GM19468 (cell line): ENCODE results near the gene C16orf54.
"Not testable (repeated sequence)": the region's sequence is repeated elsewhere in the genome, so short reads cannot be mapped to it uniquely, and the experiment has no call there.

ENCODE experiments used
- ATAC-seq: cut with Tn5 transposase; IDR thresholded peaks from one replicate; pipeline ENCODE4 v1.9.1; 2021; ENCODE audit warnings: mild to moderate bottlenecking, moderate library complexity, moderate number of reproducible peaks; ENCODE audit not compliant: unreplicated experiment; ENCODE audit errors: extremely low read depth

The C16orf54 gene

GRCh38 chr16:29770250-29770929, 24.6 kb upstream of the C16orf54 start:
- ATAC-seq: no peak

DNA sequence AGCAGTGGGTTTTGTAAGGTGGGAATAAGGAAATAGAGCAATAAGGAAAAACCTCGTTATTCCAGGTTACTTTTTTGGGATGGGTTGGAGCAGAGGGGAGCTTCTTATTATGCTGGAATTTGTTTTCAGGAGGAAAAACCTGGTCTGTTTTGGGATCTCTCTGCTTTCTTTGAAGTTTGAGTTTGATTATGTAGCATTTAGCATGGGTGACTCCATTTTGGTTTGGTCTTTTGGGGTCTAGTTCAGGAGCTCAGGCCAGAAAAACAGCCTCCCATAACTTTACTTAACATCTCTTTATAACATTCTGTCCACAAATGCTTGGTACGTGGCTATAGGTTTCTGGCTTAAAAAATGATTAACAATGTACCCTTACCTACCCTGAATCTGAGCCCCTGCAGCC, 23.7 kb upstream of the C16orf54 start:
- ATAC-seq: no peak

- no peak for ATAC-seq
These were observed 21.3 kb upstream of the C16orf54 start for GRCh38 chr16:29767062-29767461.

GRCh38 chr16:29766571-29766970, 20.8 kb upstream of the C16orf54 start:
- no peak for ATAC-seq

DNA sequence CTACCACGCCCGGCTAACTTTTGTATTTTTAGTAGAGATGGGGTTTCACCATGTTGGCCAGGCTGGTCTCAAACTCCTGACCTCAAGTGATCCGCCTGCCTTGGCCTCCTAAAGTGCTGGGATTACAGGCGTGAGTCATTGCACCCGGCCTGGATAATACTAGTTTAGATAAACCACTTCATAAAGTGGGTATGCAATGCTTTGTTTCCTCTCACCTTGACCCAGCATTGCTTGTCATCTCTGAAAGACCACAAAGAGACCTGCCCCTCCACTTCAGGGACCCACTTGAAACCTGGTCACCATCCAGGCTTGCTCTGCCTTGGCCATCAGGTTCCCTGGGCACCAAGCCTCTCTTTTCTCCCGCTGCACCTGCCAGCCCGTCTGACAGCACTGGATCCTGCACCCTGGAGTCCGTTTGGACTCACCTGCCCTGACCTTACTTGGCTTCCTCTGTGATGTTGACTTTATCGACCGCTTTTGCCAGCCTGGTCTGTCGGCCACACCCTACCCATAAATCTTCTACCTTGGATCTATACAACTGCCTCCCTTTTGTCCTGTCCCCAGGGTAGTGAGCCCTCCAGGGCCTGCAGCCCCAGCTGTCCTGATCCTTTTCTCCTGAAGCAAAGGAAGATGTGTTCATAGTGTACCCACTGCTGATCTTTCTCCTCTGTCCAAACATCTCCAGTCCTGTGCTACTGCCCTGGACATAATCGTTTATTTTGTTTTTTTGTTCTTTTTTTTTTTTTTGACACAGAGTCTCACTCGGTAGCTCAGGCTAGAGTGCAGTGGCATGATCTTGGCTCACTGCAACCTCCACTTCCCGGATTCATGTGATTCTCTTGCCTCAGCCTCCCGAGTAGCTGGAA, 19.6 kb upstream of the C16orf54 start:
- no peak for ATAC-seq

- ATAC-seq: no peak
These were observed 17.5 kb upstream of the C16orf54 start for GRCh38 chr16:29763326-29763725.

DNA sequence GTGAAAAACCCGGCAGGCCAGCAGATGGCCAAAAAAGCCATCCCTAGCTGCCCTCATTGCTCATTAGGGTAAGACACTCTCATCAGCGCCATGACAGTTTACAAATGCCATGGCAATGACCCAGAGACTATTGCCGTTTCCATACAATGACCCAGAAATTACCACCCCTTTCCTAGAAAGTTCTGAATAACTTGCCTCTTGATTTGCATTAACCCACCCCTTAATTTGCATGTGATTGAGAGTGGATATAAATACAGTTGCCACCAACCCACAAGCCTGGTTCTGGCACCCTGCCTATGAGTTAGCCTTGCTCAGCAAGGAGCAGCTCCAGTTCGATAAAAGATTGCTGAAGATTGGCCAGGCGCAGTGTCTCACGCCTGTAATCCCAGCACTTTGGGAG, 16.1 kb upstream of the C16orf54 start:
- ATAC-seq: no peak

DNA sequence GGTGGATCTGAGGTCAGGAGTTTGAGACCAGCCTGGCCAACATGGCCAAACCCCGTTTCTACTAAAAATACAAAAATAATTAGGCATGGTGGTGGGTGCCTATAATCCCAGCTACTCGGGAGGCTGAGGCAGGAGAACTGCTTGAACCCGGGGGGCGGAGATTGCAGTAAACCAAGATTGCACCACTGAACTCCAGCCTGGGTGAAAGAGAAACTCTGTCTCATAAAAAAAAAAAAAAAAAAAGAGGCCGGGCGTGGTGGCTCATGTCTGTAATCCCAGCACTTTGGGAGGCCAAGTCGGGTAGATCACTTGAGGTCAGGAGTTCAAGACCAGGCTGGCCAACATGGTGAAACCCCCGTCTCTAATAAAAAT, 15.5 kb upstream of the C16orf54 start:
- not testable (repeated sequence) for ATAC-seq

GRCh38 chr16:29760567-29761279, 14.9 kb upstream of the C16orf54 start:
- ATAC-seq: no peak

DNA sequence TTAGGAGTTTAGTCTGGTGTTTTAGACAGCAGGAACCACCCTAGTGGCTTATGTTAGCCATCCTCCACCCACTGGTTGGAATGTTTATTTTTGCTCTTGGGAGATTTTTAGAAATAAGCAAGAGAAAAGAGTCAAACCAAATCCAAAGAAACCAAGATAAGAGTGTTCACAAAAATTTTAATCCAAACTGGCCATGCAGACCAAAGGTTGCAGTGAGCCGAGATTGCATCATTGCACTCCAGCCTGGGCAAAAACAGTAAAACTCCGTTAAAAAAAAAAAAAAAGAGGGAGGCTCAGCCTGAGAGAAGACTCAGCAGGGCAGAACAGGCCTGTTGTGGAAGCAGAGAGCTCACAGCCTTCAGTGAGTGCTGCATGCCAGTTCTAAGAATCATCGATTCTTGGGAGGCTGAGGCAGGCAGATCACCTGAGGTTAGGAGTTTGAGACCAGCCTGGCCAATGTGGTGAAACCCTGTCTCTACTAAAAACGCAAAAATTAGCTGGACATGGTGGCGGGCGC, 12.2 kb upstream of the C16orf54 start:
- ATAC-seq: no peak

DNA sequence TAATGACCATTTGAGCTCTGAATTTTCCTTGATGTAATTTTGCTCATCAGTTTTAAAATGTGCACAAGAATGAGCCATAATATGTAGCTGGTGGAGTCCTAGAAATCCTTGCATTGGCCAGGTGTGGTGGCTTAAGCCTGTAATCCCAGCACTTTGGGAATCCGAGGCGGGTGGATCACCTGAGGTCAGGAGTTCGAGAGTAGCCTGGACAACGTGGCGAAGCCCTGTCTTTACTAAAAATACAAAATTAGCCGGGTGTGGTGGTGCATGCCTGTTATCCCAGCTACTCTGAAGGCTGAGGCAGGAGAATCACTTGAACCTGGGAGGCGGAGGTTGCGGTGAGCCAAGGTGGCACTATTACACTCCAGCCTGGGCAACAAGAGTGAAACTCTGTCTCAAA, 11.3 kb upstream of the C16orf54 start:
- ATAC-seq: not testable (repeated sequence)

DNA sequence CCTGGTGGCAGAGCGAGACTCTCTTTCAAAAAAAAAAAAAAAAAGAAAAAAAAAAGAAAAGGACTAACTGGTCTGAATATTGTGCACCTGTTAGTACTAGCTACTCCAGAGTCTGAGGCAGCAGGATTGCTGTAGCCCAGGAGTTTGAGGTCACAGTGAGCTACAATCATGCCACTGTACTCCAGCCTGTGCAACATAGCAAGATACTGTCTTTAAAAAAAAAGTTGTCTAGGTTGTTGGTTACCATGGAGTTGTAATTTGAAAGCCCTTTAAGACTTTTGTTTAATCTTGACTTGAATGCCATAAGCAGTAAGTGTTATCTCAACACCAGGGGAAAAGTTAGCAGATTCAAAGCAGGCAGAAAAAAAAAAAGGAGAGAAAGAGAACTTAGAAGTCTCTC, 10.9 kb upstream of the C16orf54 start:
- no peak for ATAC-seq

- ATAC-seq: no peak
These were observed 7.7 kb upstream of the C16orf54 start for GRCh38 chr16:29753516-29753915.

- ATAC-seq: not testable (repeated sequence)
These were observed 3.0 kb upstream of the C16orf54 start for GRCh38 chr16:29748760-29749149.

- ATAC-seq: no peak
These were observed 2.4 kb upstream of the C16orf54 start for GRCh38 chr16:29747947-29748759.

DNA sequence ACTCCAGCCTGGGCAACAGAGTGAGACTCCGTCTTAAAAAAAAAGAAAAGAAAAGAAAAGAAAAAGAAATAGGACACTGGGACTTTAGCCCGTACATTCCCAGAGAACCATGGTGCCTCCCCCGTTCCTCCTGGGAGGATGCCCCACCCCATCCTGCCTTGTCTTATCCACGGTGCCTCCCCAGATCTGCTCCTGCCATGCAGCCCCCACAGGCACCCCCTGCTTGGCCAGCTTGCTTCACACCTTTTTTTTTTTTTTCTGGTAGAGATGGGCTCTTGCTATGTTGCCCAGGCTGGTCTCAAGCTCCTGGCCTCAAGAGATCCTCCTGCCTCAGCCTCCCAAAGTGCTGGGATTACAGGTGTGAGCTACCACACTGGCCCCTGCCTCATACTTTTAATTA, 728 bp upstream of the C16orf54 start:
- not testable (repeated sequence) for ATAC-seq

- no peak for ATAC-seq
These were observed 503 bp downstream of the C16orf54 start for GRCh38 chr16:29745121-29745852.

- no peak for ATAC-seq
These were observed 1.2 kb downstream of the C16orf54 start for GRCh38 chr16:29744541-29745101.
